Ishikawa (cell line): ENCODE data around the gene ATXN1.

Source experiments
- CEBPB ChIP-seq: IDR thresholded peaks from 2 replicates; pipeline ENCODE4 v1.6.1; 2012
- CREB1 ChIP-seq: IDR thresholded peaks from 2 replicates; pipeline ENCODE4 v1.6.1; 2012; ENCODE audit warnings: low read depth
- EGR1 ChIP-seq: IDR thresholded peaks from 2 replicates; pipeline ENCODE4 v1.6.1; 2012
- EP300 ChIP-seq: IDR thresholded peaks from 2 replicates; pipeline ENCODE4 v1.6.1; 2012; ENCODE audit warnings: borderline replicate concordance
- FOXM1 ChIP-seq: IDR thresholded peaks from 2 replicates; pipeline ENCODE4 v1.6.1; 2012; ENCODE audit warnings: low read depth, borderline replicate concordance
- NFIC ChIP-seq: IDR thresholded peaks from 2 replicates; pipeline ENCODE4 v1.6.1; 2012
- RAD21 ChIP-seq: IDR thresholded peaks from 2 replicates; pipeline ENCODE4 v1.6.1; 2012; ENCODE audit warnings: low read depth
- TAF1 ChIP-seq: IDR thresholded peaks from 2 replicates; pipeline ENCODE4 v1.6.1; 2012; ENCODE audit warnings: low read depth, mild to moderate bottlenecking
- TCF12 ChIP-seq: IDR thresholded peaks from 2 replicates; pipeline ENCODE4 v1.6.1; 2012; ENCODE audit warnings: low read depth
- TEAD4 ChIP-seq: IDR thresholded peaks from 2 replicates; pipeline ENCODE4 v1.6.1; 2012
- YY1 ChIP-seq: IDR thresholded peaks from 2 replicates; pipeline ENCODE4 v1.6.1; 2012; ENCODE audit warnings: low read depth
- ZBTB7A ChIP-seq: IDR thresholded peaks from 2 replicates; pipeline ENCODE4 v1.6.1; 2012; ENCODE audit warnings: low read depth
- TF ChIP-seq, protein P1 (sequence below): IDR thresholded peaks from 2 replicates; pipeline ENCODE4 v1.6.1; 2012
- TF ChIP-seq, protein P2 (sequence below): IDR thresholded peaks from 2 replicates; pipeline ENCODE4 v1.6.1; 2012; ENCODE audit warnings: low read depth, mild to moderate bottlenecking
- TF ChIP-seq, protein P3 (sequence below): IDR thresholded peaks from 2 replicates; pipeline ENCODE4 v1.6.1; 2012

The ATXN1 gene

GRCh38 chr6:16595514-16596120 is 165.6 kb downstream of the ATXN1 start:
- no peak for TF ChIP-seq TAF1
- no peak for TF ChIP-seq EGR1

- TF ChIP-seq NFIC = no peak
- TF ChIP-seq, protein P1, sequence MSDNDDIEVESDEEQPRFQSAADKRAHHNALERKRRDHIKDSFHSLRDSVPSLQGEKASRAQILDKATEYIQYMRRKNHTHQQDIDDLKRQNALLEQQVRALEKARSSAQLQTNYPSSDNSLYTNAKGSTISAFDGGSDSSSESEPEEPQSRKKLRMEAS = no peak
- TF ChIP-seq CREB1 = no peak
- no peak for TF ChIP-seq YY1
- TF ChIP-seq EP300 = no peak
- no peak for TF ChIP-seq CEBPB
- no peak for TF ChIP-seq TEAD4
- TF ChIP-seq TAF1 = no peak
- TF ChIP-seq, protein P2, sequence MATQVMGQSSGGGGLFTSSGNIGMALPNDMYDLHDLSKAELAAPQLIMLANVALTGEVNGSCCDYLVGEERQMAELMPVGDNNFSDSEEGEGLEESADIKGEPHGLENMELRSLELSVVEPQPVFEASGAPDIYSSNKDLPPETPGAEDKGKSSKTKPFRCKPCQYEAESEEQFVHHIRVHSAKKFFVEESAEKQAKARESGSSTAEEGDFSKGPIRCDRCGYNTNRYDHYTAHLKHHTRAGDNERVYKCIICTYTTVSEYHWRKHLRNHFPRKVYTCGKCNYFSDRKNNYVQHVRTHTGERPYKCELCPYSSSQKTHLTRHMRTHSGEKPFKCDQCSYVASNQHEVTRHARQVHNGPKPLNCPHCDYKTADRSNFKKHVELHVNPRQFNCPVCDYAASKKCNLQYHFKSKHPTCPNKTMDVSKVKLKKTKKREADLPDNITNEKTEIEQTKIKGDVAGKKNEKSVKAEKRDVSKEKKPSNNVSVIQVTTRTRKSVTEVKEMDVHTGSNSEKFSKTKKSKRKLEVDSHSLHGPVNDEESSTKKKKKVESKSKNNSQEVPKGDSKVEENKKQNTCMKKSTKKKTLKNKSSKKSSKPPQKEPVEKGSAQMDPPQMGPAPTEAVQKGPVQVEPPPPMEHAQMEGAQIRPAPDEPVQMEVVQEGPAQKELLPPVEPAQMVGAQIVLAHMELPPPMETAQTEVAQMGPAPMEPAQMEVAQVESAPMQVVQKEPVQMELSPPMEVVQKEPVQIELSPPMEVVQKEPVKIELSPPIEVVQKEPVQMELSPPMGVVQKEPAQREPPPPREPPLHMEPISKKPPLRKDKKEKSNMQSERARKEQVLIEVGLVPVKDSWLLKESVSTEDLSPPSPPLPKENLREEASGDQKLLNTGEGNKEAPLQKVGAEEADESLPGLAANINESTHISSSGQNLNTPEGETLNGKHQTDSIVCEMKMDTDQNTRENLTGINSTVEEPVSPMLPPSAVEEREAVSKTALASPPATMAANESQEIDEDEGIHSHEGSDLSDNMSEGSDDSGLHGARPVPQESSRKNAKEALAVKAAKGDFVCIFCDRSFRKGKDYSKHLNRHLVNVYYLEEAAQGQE = no peak
- no peak for TF ChIP-seq TCF12
- no peak for TF ChIP-seq FOXM1
- TF ChIP-seq, protein P3, sequence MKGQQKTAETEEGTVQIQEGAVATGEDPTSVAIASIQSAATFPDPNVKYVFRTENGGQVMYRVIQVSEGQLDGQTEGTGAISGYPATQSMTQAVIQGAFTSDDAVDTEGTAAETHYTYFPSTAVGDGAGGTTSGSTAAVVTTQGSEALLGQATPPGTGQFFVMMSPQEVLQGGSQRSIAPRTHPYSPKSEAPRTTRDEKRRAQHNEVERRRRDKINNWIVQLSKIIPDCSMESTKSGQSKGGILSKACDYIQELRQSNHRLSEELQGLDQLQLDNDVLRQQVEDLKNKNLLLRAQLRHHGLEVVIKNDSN = no peak
Measured at GRCh38 chr6:16594849-16595248, 166.4 kb downstream of the ATXN1 start.

GRCh38 chr6:16592223-16592911 is 168.9 kb downstream of the ATXN1 start:
- TF ChIP-seq, protein P1 = no peak
- no peak for TF ChIP-seq CREB1

GRCh38 chr6:16591396-16592222 is 169.7 kb downstream of the ATXN1 start:
- TF ChIP-seq RAD21 (no peak), TEAD4 (no peak), FOXM1 (no peak), ZBTB7A (no peak), YY1 (no peak), CEBPB (no peak), TAF1 (no peak), CREB1 (no peak), EGR1 (no peak), EP300 (no peak), NFIC (no peak)
- TF ChIP-seq, protein P2 = no peak
- TF ChIP-seq, protein P1 = no peak

- TF ChIP-seq FOXM1 (no peak), TAF1 (no peak), TCF12 (no peak), TEAD4 (no peak)
- TF ChIP-seq, protein P2 = no peak
- TF ChIP-seq, protein P1 = no peak
Measured at GRCh38 chr6:16585805-16586204, 175.5 kb downstream of the ATXN1 start.
